Stimulated activated CD4-positive, alpha-beta T cell treated with anti-CD3 and anti-CD28 coated beads, Interleukin-15, amount 100 ng/mL, for 1 hour (primary cell): Measurements from ENCODE around the gene CA11.
A peak's percentile ranks its signal among the peaks of the same experiment; 100 is the strongest.
"Not testable (repeated sequence)": the region's sequence is repeated elsewhere in the genome, so short reads cannot be mapped to it uniquely, and the experiment has no call there.

Source experiments
- DNase-seq, 2 donors: peaks; one replicate each; pipeline ENCODE4 v3.0.0-alpha.2; 2020; ENCODE audit warnings: low read depth in 1 of 2, low spot score in 1 of 2

CA11 gene

GRCh38 chr19:48669903-48670668, 24.1 kb upstream of the CA11 start:
- DNase-seq, result no peak

- no peak for DNase-seq
Observed at GRCh38 chr19:48668761-48669160, 22.8 kb upstream of the CA11 start.

GRCh38 chr19:48668332-48668731, 22.3 kb upstream of the CA11 start:
- DNase-seq, result no peak

- no peak for DNase-seq
Observed at GRCh38 chr19:48665786-48666185, 19.8 kb upstream of the CA11 start.

GRCh38 chr19:48664476-48664875, 18.5 kb upstream of the CA11 start:
- DNase-seq, result no peak

- DNase-seq, result no peak
Observed at GRCh38 chr19:48663667-48664066, 17.7 kb upstream of the CA11 start.

- no peak for DNase-seq
Observed at GRCh38 chr19:48661711-48662090, 15.7 kb upstream of the CA11 start.

GRCh38 chr19:48660852-48661710, 15.1 kb upstream of the CA11 start:
- peak; percentile 41 to 51 for DNase-seq

- no peak for DNase-seq
Observed at GRCh38 chr19:48659768-48660167, 13.8 kb upstream of the CA11 start.

GRCh38 chr19:48658483-48658882, 12.5 kb upstream of the CA11 start:
- no peak for DNase-seq

- not testable (repeated sequence) for DNase-seq
Observed at GRCh38 chr19:48657828-48658227, 11.8 kb upstream of the CA11 start.

GRCh38 chr19:48656840-48657474, 11.0 kb upstream of the CA11 start:
- DNase-seq, result no peak

GRCh38 chr19:48654299-48655059, 8.5 kb upstream of the CA11 start:
- DNase-seq, result no peak

- no peak for DNase-seq
Observed at GRCh38 chr19:48651683-48652048, 5.7 kb upstream of the CA11 start.

- no peak for DNase-seq
Observed at GRCh38 chr19:48650974-48651682, 5.1 kb upstream of the CA11 start.

GRCh38 chr19:48648134-48648533, 2.1 kb upstream of the CA11 start:
- no peak for DNase-seq

GRCh38 chr19:48646722-48647216, 782 bp upstream of the CA11 start:
- DNase-seq, result no peak

GRCh38 chr19:48645620-48646000, 377 bp downstream of the CA11 start:
- no peak for DNase-seq

- DNase-seq, result peak; percentile 53 to 58
Observed at GRCh38 chr19:48644839-48645619, 958 bp downstream of the CA11 start.

- DNase-seq, result no peak
Observed at GRCh38 chr19:48644355-48644754, 1.6 kb downstream of the CA11 start.
